ENCODE measurements around the gene ZFP2. TPM values are rescaled to one million over a fixed set of nuclear protein-coding genes. Genes with fewer than 3 reads are reported as not detected.
"Not testable (repeated sequence)": the region's sequence is repeated elsewhere in the genome, so short reads cannot be mapped to it uniquely, and the experiment has no call there.

Gene ZFP2
- total RNA-seq, 2 experiments from 2014 or later: 0.22 to 0.32 TPM

- no peaks in the 10 kb centered on the region for H3K79me2 ChIP-seq (ENCODE audit: insufficient read depth, low read depth, low read length)
- ChIA-PET POLR2A (interaction anchor here (0.7 kb wide), 1 partner anchor 751 kb away, joined by 6 read pairs; no protein-coding TSS in a partner anchor), CTCF (ENCODE audit: unreplicated experiment) (no interaction called here)
- H3K4me2 ChIP-seq (ENCODE audit: low read length): no peak overlapping the region
- BruUV-seq (replicated peaks): no TSS peak
- no peak for DNase-seq (ENCODE audit: low spot score)
- H3K9me3 ChIP-seq (ENCODE audit: low read length): no peaks in the 10 kb centered on the region
- no peak overlapping the region for H2AFZ ChIP-seq (ENCODE audit: low read length)
- no peaks in the 10 kb centered on the region for H3K9me2 ChIP-seq (ENCODE audit: insufficient read depth, low read length)
- intact Hi-C loops (cut with micrococcal nuclease; ENCODE audit: unreplicated experiment): no loop called here
- no peak overlapping the region for H3K4me3 ChIP-seq (ENCODE audit: low read depth, low read length, poor library complexity, severe bottlenecking)
- H3K4me1 ChIP-seq (ENCODE audit: insufficient read depth, low read length, poor library complexity, severe bottlenecking): no peaks in the 10 kb centered on the region
- TF ChIP-seq EZH2phosphoT487 (IDR thresholded peaks at IDR 0.05; ENCODE audit: borderline replicate concordance, low read depth, low read length) (no peak), CTCF (conservative IDR thresholded peaks at IDR 0.05; ENCODE audit: low read length) (no peak)
- no peaks in the 10 kb centered on the region for H3K36me3 ChIP-seq (ENCODE audit: insufficient read depth, low read length)
- H4K20me1 ChIP-seq (ENCODE audit: insufficient read depth, low read length): no peaks in the 10 kb centered on the region
- no peak overlapping the region for H3K27ac ChIP-seq (ENCODE audit: low read depth, low read length, poor library complexity, severe bottlenecking)
Measured at GRCh38 chr5:178851951-178852350, 43.8 kb upstream of the ZFP2 start.

DNA sequence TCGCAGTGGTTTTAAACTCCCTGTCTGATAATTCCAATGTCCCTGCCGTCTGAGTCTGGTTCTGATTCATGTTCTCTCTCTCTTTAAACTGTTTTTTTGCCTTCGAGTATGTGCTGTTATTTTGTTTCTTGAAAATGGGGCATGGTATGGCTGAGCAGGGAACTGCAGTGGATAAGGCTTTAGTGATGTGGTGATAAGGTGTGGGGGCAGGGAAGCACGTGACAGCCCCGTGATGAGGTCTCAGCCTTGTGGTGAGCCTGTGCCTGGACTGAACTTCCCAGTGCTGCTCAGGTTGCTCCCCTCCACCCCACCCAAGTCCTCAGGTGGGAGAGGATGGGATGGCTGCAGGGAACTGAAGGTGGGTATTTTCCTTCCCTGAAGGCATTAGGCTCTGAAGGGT lies 41.4 kb upstream of the ZFP2 start:
- no peak overlapping the region for H3K4me2 ChIP-seq (ENCODE audit: low read length)
- H3K9me2 ChIP-seq (ENCODE audit: insufficient read depth, low read length): no peaks in the 10 kb centered on the region
- H3K9me3 ChIP-seq (ENCODE audit: low read length): no peaks in the 10 kb centered on the region
- H2AFZ ChIP-seq (ENCODE audit: low read length): no peak overlapping the region
- TF ChIP-seq CTCF (conservative IDR thresholded peaks at IDR 0.05; ENCODE audit: low read length): no peak
- no peaks in the 10 kb centered on the region for H3K79me2 ChIP-seq (ENCODE audit: insufficient read depth, low read depth, low read length)
- ChIA-PET POLR2A (interaction anchor here (0.6 kb wide), 1 partner anchor 1088 kb away, joined by 3 read pairs; no protein-coding TSS in a partner anchor), CTCF (ENCODE audit: unreplicated experiment) (no interaction called here)
- no peak overlapping the region for H3K27ac ChIP-seq (ENCODE audit: low read depth, low read length, poor library complexity, severe bottlenecking)
- no peaks in the 10 kb centered on the region for H4K20me1 ChIP-seq (ENCODE audit: insufficient read depth, low read length)
- BruUV-seq (replicated peaks): no TSS peak
- intact Hi-C loops (cut with micrococcal nuclease; ENCODE audit: unreplicated experiment): no loop called here
- peaks cover 6% of the 10 kb centered on the region for H3K4me1 ChIP-seq (ENCODE audit: insufficient read depth, low read length, poor library complexity, severe bottlenecking)
- DNase-seq (ENCODE audit: low spot score): no peak
- no peak overlapping the region for H3K4me3 ChIP-seq (ENCODE audit: low read depth, low read length, poor library complexity, severe bottlenecking)
- H3K36me3 ChIP-seq (ENCODE audit: insufficient read depth, low read length): no peaks in the 10 kb centered on the region

- Histone ChIP-seq H3K4me3 (ENCODE audit: low read depth, low read length, poor library complexity, severe bottlenecking) (peak within 1 kb of the TSS; percentile 76), H3K79me2 (ENCODE audit: insufficient read depth, low read depth, low read length) (no peaks in the 10 kb centered on the region), H3K9me2 (ENCODE audit: insufficient read depth, low read length) (no peaks in the 10 kb centered on the region), H2AFZ (ENCODE audit: low read length) (peak within 1 kb of the TSS; percentile 78), H3K27ac (ENCODE audit: low read depth, low read length, poor library complexity, severe bottlenecking) (no peak within 1 kb of the TSS), H3K36me3 (ENCODE audit: insufficient read depth, low read length) (peaks cover 12% of the 10 kb centered on the region), H3K4me1 (ENCODE audit: insufficient read depth, low read length, poor library complexity, severe bottlenecking) (peaks cover 7% of the 10 kb centered on the region), H3K4me2 (ENCODE audit: low read length) (peak within 1 kb of the TSS; percentile 60), H3K9me3 (ENCODE audit: low read length) (no peaks in the 10 kb centered on the region), H4K20me1 (ENCODE audit: insufficient read depth, low read length) (no peaks in the 10 kb centered on the region)
- no peak for TF ChIP-seq CTCF (conservative IDR thresholded peaks at IDR 0.05; ENCODE audit: low read length)
- TF ChIP-seq EZH2phosphoT487 (IDR thresholded peaks at IDR 0.05; ENCODE audit: borderline replicate concordance, low read depth, low read length): no peak
- no TSS peak for BruUV-seq (replicated peaks)
- CTCF ChIA-PET (ENCODE audit: unreplicated experiment): interaction anchor here (1.1 kb wide), 1 partner anchor 129 kb away, joined by 5 read pairs; the partner anchor contains the start of gene ZNF354A
- POLR2A ChIA-PET: interaction anchor here (0.6 to 0.7 kb wide), 2 partner anchors 244 to 655 kb away, joined by 3 read pairs; partner anchors contain the start of gene HNRNPAB
- intact Hi-C loops (cut with micrococcal nuclease; ENCODE audit: unreplicated experiment): loop anchor here (1.0 kb wide), 1 partner anchor 130 kb away; the partner anchor contains the start of gene ZNF354A
- DNase-seq (ENCODE audit: low spot score): peak; percentile 92
Measured at GRCh38 chr5:178859625-178860521, 35.8 kb upstream of the ZFP2 start, which contains the start of gene ZNF354B. ZNF354B (plus strand) TSS chr5:178859953; CDS start chr5:178861048, 1,095 bp downstream.

DNA sequence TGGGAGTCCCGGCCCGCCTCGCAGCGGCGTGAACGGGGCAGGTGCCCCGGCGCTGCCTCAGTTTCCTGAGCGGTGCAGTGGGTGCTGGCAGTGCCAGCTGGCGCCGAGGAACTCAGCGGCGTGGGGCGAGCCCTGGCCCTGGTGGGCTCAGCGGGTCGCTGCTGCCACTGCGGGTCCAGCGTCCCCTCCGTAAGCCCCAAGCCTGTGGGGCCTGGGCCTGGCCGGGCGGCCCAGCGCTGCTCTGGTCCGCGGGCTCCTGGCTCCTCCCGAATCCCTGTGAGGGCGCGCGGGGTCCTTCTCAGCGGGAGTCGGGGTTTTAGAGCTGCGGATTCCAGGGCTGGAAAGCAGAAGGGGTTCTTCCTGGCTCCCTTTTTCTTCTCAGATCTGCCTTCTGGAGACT lies 35.1 kb upstream of the ZFP2 start:
- BruUV-seq (replicated peaks); H2AFZ ChIP-seq (ENCODE audit: low read length); H3K9me2 ChIP-seq (ENCODE audit: insufficient read depth, low read length); DNase-seq (ENCODE audit: low spot score); POLR2A ChIA-PET; H3K27ac ChIP-seq (ENCODE audit: low read depth, low read length, poor library complexity, severe bottlenecking); H4K20me1 ChIP-seq (ENCODE audit: insufficient read depth, low read length); H3K4me1 ChIP-seq (ENCODE audit: insufficient read depth, low read length, poor library complexity, severe bottlenecking); H3K79me2 ChIP-seq (ENCODE audit: insufficient read depth, low read depth, low read length); CTCF ChIA-PET (ENCODE audit: unreplicated experiment); H3K9me3 ChIP-seq (ENCODE audit: low read length); intact Hi-C loops (cut with micrococcal nuclease; ENCODE audit: unreplicated experiment): not testable (repeated sequence)
- H3K4me3 ChIP-seq (ENCODE audit: low read depth, low read length, poor library complexity, severe bottlenecking): peak overlapping the region; percentile 76
- H3K36me3 ChIP-seq (ENCODE audit: insufficient read depth, low read length): peaks cover 16% of the 10 kb centered on the region
- peak overlapping the region; percentile 60 for H3K4me2 ChIP-seq (ENCODE audit: low read length)

All from OCI-LY7 (cell line).